Activated T-cell treated with anti-CD3 and anti-CD28 coated beads for 4 hours (primary cell): ENCODE data around the gene MRPL37.

Source experiments
- DNase-seq: peaks from one replicate; pipeline ENCODE4 v3.0.0-alpha.2; 2020

The MRPL37 gene

GRCh38 chr1:54266195-54266594, 66.2 kb downstream of the MRPL37 start:
- no peak for DNase-seq

GRCh38 chr1:54266908-54267307, 66.9 kb downstream of the MRPL37 start:
- DNase-seq, result no peak
